Activated CD4-positive, alpha-beta T cell treated with anti-CD3 and anti-CD28 coated beads for 36 hours (primary cell): Measurements from ENCODE around the gene TSPAN14. TPM values are rescaled to one million over a fixed set of nuclear protein-coding genes. Genes with fewer than 3 reads are reported as not detected.
"Not testable (repeated sequence)": the region's sequence is repeated elsewhere in the genome, so short reads cannot be mapped to it uniquely, and the experiment has no call there.

Experiments used
- ATAC-seq: fragments of 200-7000 bp; cut with Tn5 transposase; one replicate; pipeline ENCODE4 v1.10.0; 2021; ENCODE audit warnings: mild to moderate bottlenecking, moderate library complexity
- CTCF ChIA-PET: fragments of 350-600 bp; sonication (Branson Sonifier 250); formaldehyde crosslinking; loops from one replicate; lab custom pipeline; 2021; ENCODE audit warnings: antibody characterized with exemption; lab: Charles Lee
- POLR2A ChIA-PET: fragments of 350-600 bp; sonication (Branson Sonifier 250); formaldehyde crosslinking; loops from one replicate; lab custom pipeline; 2021; ENCODE audit warnings: antibody characterized with exemption, inconsistent platforms; lab: Charles Lee
- DNase-seq: peaks from one replicate; pipeline ENCODE4 v3.0.0-alpha.2; 2020
- H3K27ac Mint-ChIP-seq: one replicate; pipeline ENCODE4 v1.8.0; 2021; ENCODE audit warnings: mixed read lengths
- H3K27me3 Mint-ChIP-seq: one replicate; pipeline ENCODE4 v1.8.0; 2021; ENCODE audit warnings: mixed read lengths
- H3K36me3 Mint-ChIP-seq: one replicate; pipeline ENCODE4 v1.8.0; 2021; ENCODE audit warnings: low read depth, mixed read lengths
- H3K4me1 Mint-ChIP-seq: one replicate; pipeline ENCODE4 v1.8.0; 2021; ENCODE audit warnings: mixed read lengths
- H3K4me3 Mint-ChIP-seq: one replicate; pipeline ENCODE4 v1.8.0; 2021; ENCODE audit warnings: mild to moderate bottlenecking, moderate library complexity, mixed read lengths
- H3K9me3 Mint-ChIP-seq: one replicate; pipeline ENCODE4 v1.8.0; 2021; ENCODE audit warnings: low read depth, mixed read lengths
- intact Hi-C, 2 experiments: fragments of 100-400 bp; cut with DNase I in 1 of 2; cut with micrococcal nuclease in 1 of 2; formaldehyde crosslinking; loops; one replicate each; pipeline versions ENCODE4 v1.14.2 to v1.15.1; 2022 to 2024; cut with DNase I, micrococcal nuclease
- total RNA-seq, 2 experiments: library from RNA; stranded (reverse); gene quantifications; one replicate each; pipeline ENCODE4 v1.2.3, GENCODE V29; 2021

TSPAN14 gene
- total RNA-seq, 2 experiments from 2014 or later, result 37.6 to 43.8 TPM

DNA sequence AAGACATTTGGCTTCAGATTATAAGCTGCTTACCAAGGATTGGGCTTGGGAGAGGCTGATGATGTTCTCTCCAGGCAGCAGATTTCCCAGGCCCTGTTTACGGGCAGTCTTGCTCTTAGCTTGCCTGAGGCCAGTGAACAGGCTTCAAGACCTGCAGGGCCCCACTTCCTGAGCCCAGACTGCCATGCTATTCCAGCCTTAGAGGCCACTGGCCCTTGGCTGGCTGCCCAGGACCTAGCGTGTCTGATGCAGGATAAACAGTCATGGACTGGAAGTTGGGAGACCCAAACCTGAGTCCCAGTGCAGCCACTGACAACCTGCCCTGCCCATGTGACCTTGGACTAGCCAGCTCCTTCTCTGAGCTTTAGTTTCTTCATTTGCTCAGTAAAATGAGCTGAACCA lies 42.8 kb upstream of the TSPAN14 start:
- intact Hi-C loops, result no loop called here
- Mint-ChIP-seq H3K27ac (no peak overlapping the region), H3K9me3 (no peaks in the 10 kb centered on the region), H3K4me3 (no peak overlapping the region), H3K4me1 (peaks cover 45% of the 10 kb centered on the region), H3K27me3 (no peaks in the 10 kb centered on the region), H3K36me3 (no peaks in the 10 kb centered on the region)
- ChIA-PET CTCF (interaction anchor here (0.5 to 2.8 kb wide), 7 partner anchors 11 to 95 kb away, joined by 3 to 9 read pairs (median 5); no protein-coding TSS in a partner anchor), POLR2A (no interaction called here)
- ATAC-seq, result no peak
- DNase-seq, result no peak

DNA sequence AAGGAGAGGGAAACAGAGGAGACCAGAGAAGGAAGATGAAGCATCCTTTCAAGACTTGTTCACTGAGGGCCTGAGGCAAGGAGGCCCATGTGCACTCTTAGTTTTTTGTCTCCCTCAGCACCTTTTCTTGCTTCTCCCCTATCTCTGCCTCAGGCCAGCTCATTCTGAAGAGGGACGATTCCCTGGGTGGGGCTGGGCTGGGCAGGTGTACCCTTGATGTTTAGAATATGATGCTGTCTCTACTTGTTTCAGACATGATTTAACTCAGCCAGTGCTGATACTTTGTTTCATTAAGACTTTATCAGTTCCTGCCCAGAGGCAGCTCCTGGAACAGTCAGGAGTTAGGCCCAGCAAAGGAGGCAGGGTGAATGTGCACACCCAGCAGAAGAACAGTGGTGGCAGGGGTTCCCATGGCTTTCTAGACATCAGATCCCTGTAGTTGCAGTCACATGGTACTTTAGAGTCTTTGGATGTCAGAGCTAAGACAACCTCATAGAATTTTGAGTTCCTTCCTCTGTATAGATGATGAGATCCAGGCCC lies 42.4 kb upstream of the TSPAN14 start:
- H3K27me3 Mint-ChIP-seq, result no peaks in the 10 kb centered on the region
- no peaks in the 10 kb centered on the region for H3K36me3 Mint-ChIP-seq
- no peak overlapping the region for H3K4me3 Mint-ChIP-seq
- no peak overlapping the region for H3K27ac Mint-ChIP-seq
- H3K9me3 Mint-ChIP-seq, result no peaks in the 10 kb centered on the region
- peaks cover 46% of the 10 kb centered on the region for H3K4me1 Mint-ChIP-seq
- no peak for ATAC-seq
- POLR2A ChIA-PET, result no interaction called here
- CTCF ChIA-PET, result interaction anchor here (0.5 to 2.8 kb wide), 7 partner anchors 26 to 94 kb away, joined by 3 to 9 read pairs (median 5); no protein-coding TSS in a partner anchor
- intact Hi-C loops, result no loop called here
- no peak for DNase-seq

DNA sequence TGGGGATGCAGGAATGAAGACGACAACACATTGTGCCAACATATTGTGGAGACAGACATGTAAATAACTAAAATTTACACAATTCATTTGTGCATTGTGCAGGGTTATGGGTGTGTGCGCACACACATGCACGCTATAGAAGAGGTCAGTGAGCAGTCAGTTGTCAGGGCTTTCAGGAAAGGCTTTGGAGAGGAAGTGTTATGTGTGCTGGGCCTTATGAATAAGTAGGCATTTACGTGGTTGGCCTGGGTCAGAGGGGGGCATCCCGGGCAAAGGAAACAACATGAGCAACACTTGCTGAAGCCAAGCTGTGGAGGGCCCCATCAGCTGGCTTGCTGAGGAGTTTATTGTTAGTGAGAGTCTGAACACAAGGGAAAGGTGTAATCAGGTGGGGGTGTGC lies 41.6 kb upstream of the TSPAN14 start:
- peak overlapping the region; percentile 16 for H3K27ac Mint-ChIP-seq
- H3K9me3 Mint-ChIP-seq, result no peaks in the 10 kb centered on the region
- no peak overlapping the region for H3K4me3 Mint-ChIP-seq
- ChIA-PET CTCF (interaction anchor here (0.6 to 2.8 kb wide), 5 partner anchors 32 to 94 kb away, joined by 3 to 9 read pairs (median 7); no protein-coding TSS in a partner anchor), POLR2A (no interaction called here)
- no peak for ATAC-seq
- H3K36me3 Mint-ChIP-seq, result no peaks in the 10 kb centered on the region
- DNase-seq, result peak; percentile 37
- intact Hi-C loops, result no loop called here
- H3K4me1 Mint-ChIP-seq, result peaks cover 44% of the 10 kb centered on the region
- H3K27me3 Mint-ChIP-seq, result no peaks in the 10 kb centered on the region

GRCh38 chr10:80413271-80413996 lies 40.7 kb upstream of the TSPAN14 start:
- peaks cover 38% of the 10 kb centered on the region for H3K4me1 Mint-ChIP-seq
- no peaks in the 10 kb centered on the region for H3K27me3 Mint-ChIP-seq
- H3K27ac Mint-ChIP-seq, result peak overlapping the region; percentile 16
- ChIA-PET CTCF (interaction anchor here (1.0 to 1.6 kb wide), 4 partner anchors 12 to 93 kb away, joined by 3 to 7 read pairs (median 5); no protein-coding TSS in a partner anchor), POLR2A (interaction anchor here (0.6 kb wide), 1 partner anchor 1071 kb away, joined by 4 read pairs; no protein-coding TSS in a partner anchor)
- intact Hi-C loops, result no loop called here
- H3K9me3 Mint-ChIP-seq, result no peaks in the 10 kb centered on the region
- no peaks in the 10 kb centered on the region for H3K36me3 Mint-ChIP-seq
- peak; percentile 24 for DNase-seq
- ATAC-seq, result peak; percentile 56
- no peak overlapping the region for H3K4me3 Mint-ChIP-seq

DNA sequence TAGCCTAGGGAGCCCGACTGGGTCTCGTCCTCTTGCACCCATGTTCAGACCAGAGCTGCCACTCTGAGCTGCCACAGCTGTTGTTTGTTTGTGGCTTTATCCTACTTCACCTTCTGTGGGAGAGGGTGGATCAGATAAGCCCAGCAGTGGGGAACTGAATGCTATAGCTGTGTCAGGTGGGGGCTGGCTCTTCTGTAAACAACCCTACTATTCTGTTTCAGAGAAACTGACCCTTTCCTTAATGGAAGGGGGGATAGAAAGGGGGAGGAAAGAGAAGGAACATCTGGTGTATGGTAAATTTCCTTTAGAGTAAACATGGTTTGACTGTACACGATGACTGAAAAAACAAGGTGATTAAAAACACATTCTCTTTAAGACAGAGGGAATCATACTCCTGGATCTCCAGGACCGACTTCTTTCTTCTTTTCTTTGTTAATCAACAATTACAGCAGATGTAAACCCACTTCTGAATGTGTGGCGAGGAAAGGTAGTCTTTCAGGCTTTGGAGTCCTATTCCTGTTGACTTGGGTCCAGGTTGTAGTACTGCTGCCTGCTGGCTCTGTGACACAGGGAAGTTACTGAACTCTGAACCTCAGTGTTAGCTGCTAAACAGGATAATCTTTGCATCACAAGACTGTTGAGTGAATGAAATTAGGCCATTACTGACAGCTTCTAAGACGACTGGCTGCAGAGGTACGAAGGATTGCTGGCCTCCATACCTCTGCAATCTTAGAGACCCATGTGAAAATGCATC lies 39.8 kb upstream of the TSPAN14 start:
- DNase-seq, result no peak
- peaks cover 35% of the 10 kb centered on the region for H3K4me1 Mint-ChIP-seq
- no peaks in the 10 kb centered on the region for H3K27me3 Mint-ChIP-seq
- ChIA-PET POLR2A (no interaction called here), CTCF (interaction anchor here (0.7 to 1.6 kb wide), 4 partner anchors 11 to 54 kb away, joined by 3 to 7 read pairs (median 5); no protein-coding TSS in a partner anchor)
- no peaks in the 10 kb centered on the region for H3K36me3 Mint-ChIP-seq
- ATAC-seq, result no peak
- H3K4me3 Mint-ChIP-seq, result no peak overlapping the region
- no peaks in the 10 kb centered on the region for H3K9me3 Mint-ChIP-seq
- no peak overlapping the region for H3K27ac Mint-ChIP-seq
- intact Hi-C loops, result no loop called here

DNA sequence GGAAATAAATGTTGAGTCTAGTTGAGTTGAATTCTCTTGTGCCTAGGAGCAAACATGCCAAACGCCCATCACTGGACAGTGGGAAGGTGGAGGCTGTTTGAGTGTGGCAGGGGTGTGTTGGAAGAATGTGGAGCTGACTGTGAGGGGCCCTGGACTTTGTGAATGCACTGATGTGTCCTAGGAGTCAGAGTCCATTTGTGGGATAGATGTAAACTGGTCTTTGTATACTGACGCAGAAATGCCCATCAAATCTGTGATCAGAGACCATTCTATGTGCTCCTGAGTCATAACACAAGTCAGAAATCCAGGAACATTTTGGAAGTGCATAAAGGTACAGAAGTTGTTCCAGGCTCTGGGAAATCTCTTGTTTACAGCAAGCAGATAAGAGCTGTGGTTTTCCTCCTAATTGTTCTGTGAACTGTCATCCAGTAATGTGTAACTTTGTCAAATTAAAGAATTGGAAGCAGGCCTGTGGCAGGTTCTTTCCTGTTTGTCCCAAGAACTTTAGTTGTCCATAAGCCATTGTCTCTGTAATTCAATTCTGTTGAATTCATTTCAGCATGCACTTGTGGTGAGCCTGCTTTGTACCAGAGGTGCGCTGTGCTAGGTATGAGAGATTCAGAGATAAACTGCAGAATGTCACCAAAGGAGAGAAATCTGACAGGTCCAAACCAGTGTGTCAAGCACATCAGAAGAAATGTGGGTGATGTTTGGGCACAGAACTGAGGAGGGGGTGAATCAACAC lies 38.2 kb upstream of the TSPAN14 start:
- H3K4me3 Mint-ChIP-seq, result no peak overlapping the region
- no peaks in the 10 kb centered on the region for H3K27me3 Mint-ChIP-seq
- ATAC-seq (no peak), DNase-seq (no peak)
- intact Hi-C loops, result no loop called here
- POLR2A ChIA-PET, result no interaction called here
- CTCF ChIA-PET, result interaction anchor here (0.8 kb wide), 1 partner anchor 95 kb away, joined by 3 read pairs; no protein-coding TSS in a partner anchor
- no peak overlapping the region for H3K27ac Mint-ChIP-seq
- H3K36me3 Mint-ChIP-seq, result no peaks in the 10 kb centered on the region
- H3K9me3 Mint-ChIP-seq, result no peaks in the 10 kb centered on the region
- H3K4me1 Mint-ChIP-seq, result peaks cover 26% of the 10 kb centered on the region

GRCh38 chr10:80416479-80417098 lies 37.5 kb upstream of the TSPAN14 start:
- Mint-ChIP-seq H3K4me3 (no peak overlapping the region), H3K4me1 (peaks cover 25% of the 10 kb centered on the region), H3K36me3 (no peaks in the 10 kb centered on the region), H3K27me3 (no peaks in the 10 kb centered on the region), H3K27ac (no peak overlapping the region), H3K9me3 (no peaks in the 10 kb centered on the region)
- POLR2A ChIA-PET, result no interaction called here
- CTCF ChIA-PET, result no interaction called here
- DNase-seq (no peak), ATAC-seq (no peak)
- intact Hi-C loops, result no loop called here

DNA sequence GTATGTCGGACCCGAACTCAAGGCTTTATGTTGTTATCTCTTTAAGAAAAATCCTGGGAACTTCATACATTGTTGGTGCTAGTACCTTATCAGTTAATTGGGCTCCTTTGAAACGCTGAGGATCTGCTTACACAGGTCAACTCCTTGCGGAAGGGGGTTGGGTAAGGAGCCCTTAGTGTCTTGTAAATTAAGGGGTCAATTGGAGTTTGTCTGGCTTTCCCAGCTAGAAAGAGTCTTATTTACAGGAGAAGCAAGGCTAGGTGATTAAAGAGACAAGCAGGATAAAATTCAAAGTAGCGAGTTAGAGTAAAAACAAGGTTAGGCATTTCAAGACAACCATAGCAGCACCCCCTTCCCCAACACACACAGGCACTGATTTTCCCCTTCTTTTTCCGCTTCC lies 36.9 kb upstream of the TSPAN14 start:
- peaks cover 19% of the 10 kb centered on the region for H3K4me1 Mint-ChIP-seq
- H3K36me3 Mint-ChIP-seq, H3K4me3 Mint-ChIP-seq, H3K9me3 Mint-ChIP-seq, POLR2A ChIA-PET, DNase-seq, H3K27me3 Mint-ChIP-seq, CTCF ChIA-PET, H3K27ac Mint-ChIP-seq, ATAC-seq, intact Hi-C loops: not testable (repeated sequence)

GRCh38 chr10:80421050-80421706 lies 32.9 kb upstream of the TSPAN14 start:
- peaks cover 8% of the 10 kb centered on the region for H3K36me3 Mint-ChIP-seq
- no peak overlapping the region for H3K4me3 Mint-ChIP-seq
- no peaks in the 10 kb centered on the region for H3K9me3 Mint-ChIP-seq
- ChIA-PET CTCF (interaction anchor here (0.6 to 2.2 kb wide), 3 partner anchors 38 to 84 kb away, joined by 3 to 11 read pairs (median 4); no protein-coding TSS in a partner anchor), POLR2A (no interaction called here)
- ATAC-seq (no peak), DNase-seq (no peak)
- intact Hi-C loops, result no loop called here
- no peak overlapping the region for H3K27ac Mint-ChIP-seq
- no peaks in the 10 kb centered on the region for H3K27me3 Mint-ChIP-seq
- H3K4me1 Mint-ChIP-seq, result peaks cover 2% of the 10 kb centered on the region
